ENCODE results near the gene UNC119.

- TF ChIP-seq CTCF (IDR thresholded peaks at IDR 0.05) = no peak
- no peak for TF ChIP-seq POLR2A (IDR thresholded peaks at IDR 0.05)
Measured at GRCh38 chr17:28513476-28513875, 38.9 kb downstream of the UNC119 start.

Data from adrenal gland (tissue), 5 donors.